Activated CD8-positive, alpha-beta T cell treated with anti-CD3 and anti-CD28 coated beads for 36 hours (primary cell): ENCODE measurements around the gene RELA. TPM values are rescaled to one million over a fixed set of nuclear protein-coding genes. Genes with fewer than 3 reads are reported as not detected.

Source experiments
- ATAC-seq: fragments of 200-7000 bp; cut with Tn5 transposase; one replicate; pipeline ENCODE4 v1.10.0; 2021; ENCODE audit warnings: mild to moderate bottlenecking, moderate library complexity
- CTCF ChIA-PET: fragments of 350-600 bp; sonication (Branson Sonifier 250); formaldehyde crosslinking; loops from one replicate; lab custom pipeline; 2021; ENCODE audit warnings: antibody characterized with exemption; lab: Charles Lee
- POLR2A ChIA-PET: fragments of 350-600 bp; sonication (Branson Sonifier 250); formaldehyde crosslinking; loops from one replicate; lab custom pipeline; 2021; ENCODE audit warnings: antibody characterized with exemption; lab: Charles Lee
- DNase-seq: peaks from one replicate; pipeline ENCODE4 v3.0.0-alpha.2; 2020
- H3K27ac Mint-ChIP-seq: one replicate; pipeline ENCODE4 v1.8.0; 2021; ENCODE audit warnings: mild to moderate bottlenecking, mixed read lengths
- H3K27me3 Mint-ChIP-seq: one replicate; pipeline ENCODE4 v1.8.0; 2021; ENCODE audit warnings: mixed read lengths
- H3K36me3 Mint-ChIP-seq: one replicate; pipeline ENCODE4 v1.8.0; 2021; ENCODE audit warnings: low read depth, mixed read lengths
- H3K4me1 Mint-ChIP-seq: one replicate; pipeline ENCODE4 v1.8.0; 2021; ENCODE audit warnings: low read depth, mixed read lengths
- H3K4me3 Mint-ChIP-seq: one replicate; pipeline ENCODE4 v1.8.0; 2021; ENCODE audit warnings: mild to moderate bottlenecking, moderate library complexity, mixed read lengths
- H3K9me3 Mint-ChIP-seq: one replicate; pipeline ENCODE4 v1.8.0; 2021; ENCODE audit warnings: mixed read lengths
- intact Hi-C: fragments of 100-400 bp; cut with micrococcal nuclease; formaldehyde crosslinking; loops from one replicate; pipeline ENCODE4 v1.10.0; 2022
- total RNA-seq, 2 experiments: library from RNA; stranded (reverse); gene quantifications; one replicate each; pipeline ENCODE4 v1.2.3, GENCODE V29; 2021
- TF ChIP-seq, protein P1 (sequence below): fragments of 200-600 bp; IDR thresholded peaks from one replicate; pipeline ENCODE4 v1.8.0; 2022; ENCODE audit warnings: antibody characterized with exemption, mild to moderate bottlenecking

The RELA gene
- total RNA-seq, 2 experiments from 2014 or later = 65.6 to 72.5 TPM

DNA sequence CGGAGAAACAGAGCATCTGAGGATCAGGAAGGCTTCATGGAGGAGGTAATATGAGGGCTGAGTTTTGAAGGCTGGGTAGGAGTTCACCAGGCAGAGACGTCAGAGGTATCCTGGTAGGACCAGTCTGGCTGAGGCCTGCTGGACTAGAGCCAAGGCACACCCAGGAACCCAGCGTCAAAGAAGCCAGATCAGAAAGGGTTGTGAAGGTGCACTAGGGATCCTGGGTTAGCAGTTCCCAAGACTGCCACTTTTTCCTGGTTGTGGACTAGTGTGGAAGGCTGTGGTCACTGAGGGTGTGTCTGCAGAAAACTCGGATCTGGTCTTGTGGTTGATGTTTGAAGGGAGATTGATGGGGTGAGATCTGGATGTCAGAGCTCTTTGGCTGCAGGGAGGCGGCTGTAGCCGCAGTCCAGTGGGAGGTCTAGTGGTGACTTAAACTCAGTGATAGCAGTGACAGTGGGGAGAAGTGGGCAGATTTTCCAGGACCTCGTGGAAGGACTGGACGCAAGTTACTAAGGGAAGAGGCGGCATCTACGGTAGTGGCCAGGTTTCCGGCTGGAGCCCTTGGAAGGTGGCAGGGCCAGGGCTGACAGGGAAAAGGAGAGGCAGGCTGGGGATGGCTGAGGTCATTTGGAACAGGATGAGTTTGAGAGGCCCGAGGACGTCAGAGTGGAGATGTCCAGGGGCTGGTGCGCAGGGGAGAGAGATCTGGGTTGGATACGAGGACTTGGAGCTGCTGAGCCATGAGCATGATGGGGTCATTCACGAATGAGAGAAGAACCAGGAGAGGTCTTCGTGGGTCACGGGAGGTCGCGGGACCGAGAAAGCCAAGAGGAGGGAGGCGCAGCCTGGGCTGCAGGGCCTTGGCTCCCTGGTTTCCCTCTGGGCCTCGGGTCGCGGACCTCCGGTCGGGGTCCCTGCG lies 10.9 kb downstream of the RELA start:
- H3K27ac Mint-ChIP-seq = peak overlapping the region; percentile 57
- H3K36me3 Mint-ChIP-seq = peaks cover 24% of the 10 kb centered on the region
- no peaks in the 10 kb centered on the region for H3K27me3 Mint-ChIP-seq
- CTCF ChIA-PET = interaction anchor here (1.6 to 2.6 kb wide), 4 partner anchors 12 to 58 kb away, joined by 8 to 11 read pairs (median 10); partner anchors contain the start of gene RELA
- ATAC-seq = no peak
- DNase-seq = no peak
- intact Hi-C loops = no loop called here
- H3K4me1 Mint-ChIP-seq = peaks cover 43% of the 10 kb centered on the region
- peak overlapping the region; percentile 80 for H3K4me3 Mint-ChIP-seq
- no peaks in the 10 kb centered on the region for H3K9me3 Mint-ChIP-seq
- POLR2A ChIA-PET = interaction anchor here (0.6 to 23.0 kb wide), 6 partner anchors 7 to 228 kb away, joined by 3 to 320 read pairs (median 4); partner anchors contain the start of genes RELA, SIPA1 and ZNRD2
- TF ChIP-seq, protein P1, sequence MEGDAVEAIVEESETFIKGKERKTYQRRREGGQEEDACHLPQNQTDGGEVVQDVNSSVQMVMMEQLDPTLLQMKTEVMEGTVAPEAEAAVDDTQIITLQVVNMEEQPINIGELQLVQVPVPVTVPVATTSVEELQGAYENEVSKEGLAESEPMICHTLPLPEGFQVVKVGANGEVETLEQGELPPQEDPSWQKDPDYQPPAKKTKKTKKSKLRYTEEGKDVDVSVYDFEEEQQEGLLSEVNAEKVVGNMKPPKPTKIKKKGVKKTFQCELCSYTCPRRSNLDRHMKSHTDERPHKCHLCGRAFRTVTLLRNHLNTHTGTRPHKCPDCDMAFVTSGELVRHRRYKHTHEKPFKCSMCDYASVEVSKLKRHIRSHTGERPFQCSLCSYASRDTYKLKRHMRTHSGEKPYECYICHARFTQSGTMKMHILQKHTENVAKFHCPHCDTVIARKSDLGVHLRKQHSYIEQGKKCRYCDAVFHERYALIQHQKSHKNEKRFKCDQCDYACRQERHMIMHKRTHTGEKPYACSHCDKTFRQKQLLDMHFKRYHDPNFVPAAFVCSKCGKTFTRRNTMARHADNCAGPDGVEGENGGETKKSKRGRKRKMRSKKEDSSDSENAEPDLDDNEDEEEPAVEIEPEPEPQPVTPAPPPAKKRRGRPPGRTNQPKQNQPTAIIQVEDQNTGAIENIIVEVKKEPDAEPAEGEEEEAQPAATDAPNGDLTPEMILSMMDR = no peak

DNA sequence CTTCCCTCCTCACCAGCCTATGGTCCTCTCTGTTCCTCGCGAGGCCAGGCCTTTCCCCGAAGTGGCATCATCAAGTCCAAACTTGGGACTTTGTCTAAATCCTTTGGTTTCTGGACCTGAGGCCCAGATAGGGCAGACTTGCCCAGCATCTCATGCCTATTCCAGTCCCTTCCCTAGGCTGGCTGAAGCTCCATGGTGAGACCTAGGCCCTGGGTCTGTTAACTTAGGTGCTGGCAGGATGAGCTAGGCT lies 11.5 kb downstream of the RELA start:
- intact Hi-C loops = no loop called here
- DNase-seq = no peak
- ATAC-seq = no peak
- Mint-ChIP-seq H3K27me3 (no peaks in the 10 kb centered on the region), H3K36me3 (peaks cover 20% of the 10 kb centered on the region), H3K9me3 (no peaks in the 10 kb centered on the region), H3K4me1 (peaks cover 39% of the 10 kb centered on the region), H3K4me3 (no peak overlapping the region), H3K27ac (peak overlapping the region; percentile 57)
- CTCF ChIA-PET = interaction anchor here (2.3 to 2.6 kb wide), 2 partner anchors 12 kb away, joined by 11 read pairs; partner anchors contain the start of gene RELA
- POLR2A ChIA-PET = interaction anchor here (1.0 to 23.0 kb wide), 4 partner anchors 7 to 182 kb away, joined by 3 to 320 read pairs (median 162); partner anchors contain the start of genes RELA and SIPA1
- TF ChIP-seq, protein P1 = no peak

DNA sequence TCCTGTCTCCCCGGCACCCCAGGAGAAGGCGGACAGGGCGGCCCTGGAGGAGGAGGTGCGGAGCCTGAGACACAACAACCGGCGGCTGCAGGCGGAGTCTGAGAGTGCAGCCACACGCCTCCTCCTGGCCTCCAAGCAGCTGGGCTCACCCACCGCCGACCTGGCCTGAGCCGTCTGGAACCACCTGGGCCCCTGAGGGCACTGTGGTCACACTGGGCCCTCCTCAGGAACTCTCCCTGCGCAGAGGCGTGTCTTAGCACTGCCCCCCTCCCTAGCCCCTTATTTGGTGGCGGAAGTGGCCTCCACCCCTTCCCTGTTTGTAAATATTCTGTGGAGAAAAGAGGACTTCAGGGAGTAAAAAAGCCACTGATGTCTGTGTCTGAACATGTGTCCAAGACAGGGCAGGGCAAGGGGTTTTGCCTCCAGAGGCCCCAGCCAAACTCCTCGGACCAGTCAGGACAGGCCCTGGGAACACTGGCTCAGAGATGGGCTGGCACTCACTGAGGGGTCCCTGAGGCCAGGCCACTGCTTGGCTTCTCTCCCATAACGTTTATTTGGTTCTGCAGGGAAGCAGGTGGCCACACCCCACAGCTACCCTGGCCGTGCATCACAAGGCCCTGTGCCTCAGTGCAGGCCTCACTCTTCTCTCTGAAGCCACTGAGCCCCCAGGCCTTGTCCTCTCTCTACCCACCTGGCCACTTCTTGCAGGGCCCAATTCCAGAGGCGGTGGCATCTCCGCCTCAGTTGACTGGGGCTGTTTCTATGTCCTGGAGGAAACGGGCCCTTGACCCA lies 12.0 kb downstream of the RELA start:
- Mint-ChIP-seq H3K36me3 (peaks cover 21% of the 10 kb centered on the region), H3K4me3 (no peak overlapping the region), H3K27me3 (no peaks in the 10 kb centered on the region), H3K9me3 (no peaks in the 10 kb centered on the region), H3K4me1 (peaks cover 37% of the 10 kb centered on the region), H3K27ac (peak overlapping the region; percentile 57)
- intact Hi-C loops = no loop called here
- POLR2A ChIA-PET = interaction anchor here (1.0 to 23.0 kb wide), 4 partner anchors 7 to 182 kb away, joined by 3 to 320 read pairs (median 162); partner anchors contain the start of genes RELA and SIPA1
- TF ChIP-seq, protein P1 = no peak
- DNase-seq = no peak
- no peak for ATAC-seq
- CTCF ChIA-PET = interaction anchor here (1.1 kb wide), 1 partner anchor 25 kb away, joined by 3 read pairs; no protein-coding TSS in a partner anchor

DNA sequence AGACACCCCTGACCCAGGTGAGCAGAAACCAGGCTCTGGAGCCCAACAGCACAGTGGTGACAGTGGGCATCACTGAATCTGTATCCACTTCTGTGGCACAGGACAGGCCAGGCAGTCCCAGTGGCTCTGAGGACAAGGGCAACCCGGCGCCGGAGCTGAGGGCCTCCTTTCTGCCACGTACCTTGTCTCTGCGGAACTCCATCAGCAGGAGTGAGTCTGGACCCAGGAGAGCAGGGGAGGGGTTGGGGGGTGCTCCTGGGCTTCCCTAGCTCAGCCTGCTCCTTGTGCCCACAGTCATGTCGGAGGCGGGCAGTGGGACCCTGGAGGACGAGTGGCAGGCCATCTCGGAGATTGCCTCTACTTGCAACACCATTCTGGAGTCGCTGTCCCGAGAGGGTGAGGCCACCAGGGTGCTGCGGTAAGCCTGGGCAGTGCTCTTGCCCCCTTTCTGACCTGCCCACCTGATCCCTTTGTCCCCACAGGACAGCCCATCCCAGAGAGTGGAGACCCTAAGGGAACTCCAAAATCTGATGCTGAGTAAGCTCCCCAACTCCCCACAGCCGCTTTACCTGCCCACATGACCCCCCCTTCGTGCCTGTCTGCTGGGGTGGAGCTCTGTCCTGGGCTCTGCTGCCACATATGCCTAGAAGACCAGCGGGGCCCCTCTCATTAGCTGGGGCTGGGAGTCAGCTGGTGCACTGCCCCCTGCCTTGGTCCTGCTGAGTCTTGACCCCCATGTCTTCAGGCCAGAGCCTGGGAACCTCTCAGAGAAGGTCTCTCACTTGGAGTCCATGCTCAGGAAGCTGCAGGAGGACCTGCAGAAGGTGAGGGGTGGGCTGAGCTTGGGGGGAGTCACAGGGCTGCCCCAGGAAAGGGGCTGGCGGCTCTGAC lies 12.8 kb downstream of the RELA start:
- Mint-ChIP-seq H3K4me1 (peaks cover 32% of the 10 kb centered on the region), H3K9me3 (no peaks in the 10 kb centered on the region), H3K27me3 (no peaks in the 10 kb centered on the region), H3K4me3 (no peak overlapping the region), H3K36me3 (peaks cover 25% of the 10 kb centered on the region), H3K27ac (peak overlapping the region; percentile 30)
- TF ChIP-seq, protein P1 = no peak
- CTCF ChIA-PET = interaction anchor here (1.1 kb wide), 2 partner anchors 24 to 73 kb away, joined by 3 read pairs; no protein-coding TSS in a partner anchor
- no peak for DNase-seq
- no peak for ATAC-seq
- POLR2A ChIA-PET = interaction anchor here (1.2 to 23.0 kb wide), 3 partner anchors 7 to 114 kb away, joined by 3 to 320 read pairs (median 320); partner anchors contain the start of genes RELA and SIPA1
- intact Hi-C loops = no loop called here
